GM10266 (cell line): ENCODE measurements around the gene GGNBP2.

ENCODE experiments used
- DNase-seq: peaks from one replicate; pipeline ENCODE4 v3.0.0; 2012; ENCODE audit errors: extremely low spot score
- CTCF ChIP-seq: IDR thresholded peaks from 2 replicates; pipeline ENCODE4 v1.5.1; 2012; ENCODE audit warnings: mild to moderate bottlenecking, low read depth; ENCODE audit not compliant: control insufficient read depth, insufficient read depth; ENCODE audit errors: missing control alignments

GGNBP2 gene

DNA sequence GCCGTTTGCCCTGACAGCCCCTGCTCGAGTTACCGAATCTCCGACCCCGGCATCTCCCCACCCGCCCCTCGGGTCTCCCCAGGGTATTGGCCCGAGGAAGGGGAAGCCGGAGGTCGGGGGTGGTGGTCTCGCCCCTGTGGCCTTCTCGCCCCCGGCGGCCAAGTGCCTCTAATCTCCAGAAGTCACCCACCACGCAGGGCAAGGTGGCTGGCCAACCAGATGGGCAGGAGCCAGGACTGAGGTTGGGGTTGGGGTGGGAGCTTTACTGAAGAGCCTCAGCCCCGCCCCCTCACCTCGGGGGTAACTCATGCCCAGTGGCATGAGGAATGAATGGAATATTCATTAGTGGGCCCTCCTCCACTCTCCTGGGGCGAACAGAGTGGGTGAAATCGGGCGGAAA lies 47.6 kb downstream of the GGNBP2 start:
- TF ChIP-seq CTCF: no peak
- no peak for DNase-seq

DNA sequence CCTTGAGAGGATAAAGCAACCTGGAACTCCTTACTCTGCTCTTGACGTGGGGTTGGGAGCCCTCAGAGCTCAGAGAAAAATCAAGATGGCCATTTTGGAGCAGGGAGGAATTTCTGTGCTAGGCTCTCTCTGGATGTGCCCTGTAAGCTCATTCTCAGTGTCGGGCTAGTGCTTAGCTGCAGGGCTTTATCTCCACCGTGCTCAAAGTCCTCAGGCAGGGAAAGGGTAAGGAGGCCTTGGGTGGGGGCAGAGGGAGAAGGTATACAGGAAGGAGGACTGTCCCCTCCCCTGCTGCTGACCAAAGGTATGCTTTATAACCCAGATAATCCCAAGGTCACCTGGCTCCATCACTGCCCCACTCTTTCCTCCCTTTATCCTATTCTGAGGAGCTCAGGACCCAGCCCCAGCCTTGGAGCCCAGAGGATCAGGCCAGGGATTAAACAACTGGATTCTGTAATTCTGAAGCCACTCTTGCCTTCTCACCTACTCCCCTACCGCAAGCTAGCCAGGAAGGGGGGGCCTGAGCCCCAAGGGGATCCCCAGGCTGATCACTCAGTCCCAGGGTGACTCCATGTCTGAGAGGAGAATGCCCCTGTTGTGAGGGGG lies 48.1 kb downstream of the GGNBP2 start:
- TF ChIP-seq CTCF: no peak
- DNase-seq: peak; percentile 48

- DNase-seq: no peak
- no peak for TF ChIP-seq CTCF
These were observed 49.1 kb downstream of the GGNBP2 start for GRCh38 chr17:36593656-36594316.

DNA sequence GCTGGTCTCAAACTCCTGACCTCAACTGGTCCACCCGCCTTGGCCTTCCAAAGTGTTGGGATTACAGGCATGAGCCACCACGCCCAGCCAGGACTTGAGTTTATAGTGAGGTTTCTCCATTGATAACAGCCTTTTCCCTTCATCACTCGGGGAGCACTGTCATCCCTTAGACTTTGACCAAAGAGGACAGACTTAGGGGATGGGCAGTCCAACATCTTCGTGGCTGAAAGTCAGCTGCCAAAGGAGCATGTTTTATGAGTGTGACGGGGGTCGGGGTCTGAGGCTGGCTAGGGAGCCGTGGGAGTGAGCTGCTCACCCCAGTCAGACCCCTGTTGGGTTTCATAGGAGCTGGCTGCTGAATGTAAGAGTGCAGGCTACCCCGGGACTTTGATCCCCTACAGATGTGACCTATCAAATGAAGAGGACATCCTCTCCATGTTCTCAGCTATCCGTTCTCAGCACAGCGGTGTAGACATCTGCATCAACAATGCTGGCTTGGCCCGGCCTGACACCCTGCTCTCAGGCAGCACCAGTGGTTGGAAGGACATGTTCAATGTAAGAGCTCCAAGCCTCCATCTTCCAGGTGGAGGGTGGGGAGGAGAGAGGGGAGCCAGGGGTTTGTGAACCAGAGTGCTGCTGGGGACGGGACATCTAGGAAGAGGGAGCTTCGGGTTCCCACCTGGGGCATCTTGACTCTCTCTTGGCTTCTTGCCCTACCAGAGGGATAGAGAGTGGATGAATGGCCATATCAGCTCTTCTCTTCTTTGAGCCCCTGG lies 50.1 kb downstream of the GGNBP2 start:
- no peak for TF ChIP-seq CTCF
- no peak for DNase-seq

- TF ChIP-seq CTCF: no peak
- DNase-seq: no peak
These were observed 52.5 kb downstream of the GGNBP2 start for GRCh38 chr17:36597226-36597625.

GRCh38 chr17:36597866-36598777 lies 53.4 kb downstream of the GGNBP2 start:
- no peak for DNase-seq
- no peak for TF ChIP-seq CTCF
